CD4-positive, alpha-beta T cell treated with Interleukin-6 at 100 ng/mL for 8 hours (primary cell): ENCODE data around the gene CHST8.

Experiments
- DNase-seq: peaks from one replicate; pipeline ENCODE4 v3.0.0-alpha.2; 2020; ENCODE audit warnings: mixed read lengths, low spot score

The CHST8 gene

DNA sequence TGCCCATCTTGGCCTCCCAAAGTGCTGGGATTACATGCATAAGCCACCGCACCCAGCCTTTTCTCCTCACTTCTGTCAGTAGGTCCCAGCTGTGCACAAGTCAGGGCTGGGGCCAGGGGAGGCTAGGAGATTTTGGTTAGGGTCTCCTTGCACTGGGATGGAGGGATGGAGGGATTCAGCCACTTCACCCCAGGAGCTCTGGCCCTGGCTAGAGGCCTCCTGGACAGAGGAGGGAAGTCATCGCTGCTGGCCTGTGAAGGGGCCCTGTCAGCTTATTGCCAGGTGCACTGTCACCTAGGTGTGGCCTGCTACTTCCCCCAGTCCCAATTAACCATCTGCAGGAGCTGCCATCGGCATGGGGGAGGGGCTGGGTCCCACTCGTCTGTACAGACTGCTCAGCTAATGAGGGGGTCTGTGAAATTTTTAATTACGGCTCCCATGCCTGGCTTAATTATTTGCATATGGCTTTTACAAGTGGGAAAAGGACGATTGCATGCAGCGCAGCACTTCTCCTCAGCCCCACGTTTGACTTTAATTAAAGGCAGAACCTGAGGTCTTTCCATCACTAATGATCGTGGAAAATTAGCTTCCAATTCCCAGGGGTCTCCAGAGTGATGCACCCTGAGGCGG lies 52.4 kb downstream of the CHST8 start:
- DNase-seq: no peak

GRCh38 chr19:33674626-33675367 lies 53.0 kb downstream of the CHST8 start:
- DNase-seq: no peak

DNA sequence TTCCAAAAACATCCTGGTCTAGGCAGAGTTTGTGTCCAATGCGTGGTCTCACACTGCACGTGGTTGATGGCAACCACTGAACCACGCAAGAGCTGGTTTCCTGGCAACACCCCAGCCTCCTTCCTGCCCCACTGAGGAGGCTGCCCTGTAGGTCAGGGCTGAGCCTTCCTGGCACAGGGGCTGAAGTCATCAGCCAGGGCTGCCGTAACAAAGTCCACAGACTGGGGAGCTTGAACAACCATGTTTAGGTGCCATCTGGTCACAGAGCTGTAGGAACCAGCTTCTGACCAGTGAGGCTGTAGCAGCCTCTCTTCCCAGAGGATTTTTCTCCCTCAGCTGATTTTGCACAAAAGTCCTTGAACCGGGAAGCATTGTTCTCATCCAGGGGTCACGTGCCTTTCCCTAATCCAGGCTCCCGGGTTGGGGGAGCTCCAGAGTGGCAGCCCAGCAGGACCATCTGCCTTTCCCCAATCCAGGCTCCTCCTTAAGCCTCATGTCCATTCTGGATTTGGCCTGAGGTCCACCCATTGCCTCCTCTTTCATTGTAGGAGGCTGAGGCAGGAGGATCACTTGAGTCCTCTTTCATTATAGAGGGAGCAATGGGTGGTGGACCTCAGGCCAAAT lies 53.9 kb downstream of the CHST8 start:
- DNase-seq: no peak

DNA sequence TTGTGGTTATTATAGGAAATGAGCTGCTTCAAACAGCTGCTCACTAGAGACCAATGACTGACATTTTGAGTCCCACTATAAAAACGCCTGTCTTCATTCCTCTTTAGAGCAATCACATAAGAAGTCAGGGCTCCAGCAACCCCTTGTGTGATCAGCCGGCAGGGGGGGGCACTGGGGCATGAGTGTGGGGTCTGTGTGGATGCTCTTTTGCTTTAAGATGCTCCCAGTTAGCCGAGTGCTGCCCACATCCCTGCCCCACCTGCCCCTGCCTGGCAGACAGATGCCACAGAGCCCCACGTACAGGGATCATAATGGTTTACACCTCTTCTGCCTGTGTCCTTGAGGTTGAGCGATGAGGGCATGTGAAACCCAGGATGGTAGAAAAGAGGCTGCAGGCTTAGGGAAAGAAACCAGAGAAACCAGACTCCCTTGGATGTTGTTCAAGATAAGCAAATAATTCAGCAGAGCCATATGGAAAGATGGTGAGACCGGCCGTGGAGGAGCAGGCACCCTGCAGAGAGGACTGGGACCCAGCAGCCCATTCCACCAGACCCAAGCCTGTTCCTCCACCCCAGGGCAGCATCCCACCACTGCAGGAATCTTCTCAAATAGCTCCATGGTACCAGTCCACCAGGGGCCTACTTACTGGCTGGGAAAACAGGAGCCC lies 55.4 kb downstream of the CHST8 start:
- no peak for DNase-seq

GRCh38 chr19:33677745-33678426 lies 56.1 kb downstream of the CHST8 start:
- DNase-seq: no peak

DNA sequence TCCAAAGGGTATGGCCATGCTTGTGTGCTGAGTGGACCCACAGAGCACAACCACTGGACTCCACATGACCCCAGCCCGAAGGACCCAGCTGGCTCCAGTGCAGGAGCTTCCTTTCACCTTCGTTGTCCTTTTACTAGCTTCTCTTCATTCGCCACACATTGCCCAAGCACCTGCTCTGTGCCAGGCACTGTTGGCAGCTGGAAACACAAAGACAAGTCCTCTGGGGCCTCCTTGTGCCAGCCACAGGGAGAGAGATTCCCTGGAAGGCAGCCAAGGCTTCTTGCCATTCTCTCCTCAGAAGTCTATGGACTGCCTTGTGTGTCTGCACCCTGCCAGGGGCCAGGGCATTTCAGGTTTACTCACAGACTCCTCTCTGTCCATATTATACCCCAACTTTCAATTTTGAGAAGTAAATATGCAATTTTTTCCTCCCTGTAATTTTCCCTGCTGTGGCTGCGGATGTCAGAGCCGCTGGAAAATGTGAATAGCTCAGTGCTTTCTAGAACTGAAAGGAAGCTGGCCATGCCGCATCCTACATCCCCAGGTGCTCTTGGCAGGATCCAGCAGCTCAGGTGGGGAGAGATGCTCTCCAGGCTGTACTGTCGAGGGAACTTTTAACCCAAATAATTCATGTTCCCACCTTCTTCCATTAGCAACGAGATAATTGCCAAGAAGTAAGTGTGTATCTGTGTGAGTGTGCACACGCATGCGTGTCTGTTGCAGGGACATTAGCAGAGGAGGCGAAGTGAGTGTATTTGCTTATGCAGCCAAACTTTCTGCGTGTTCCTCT lies 57.2 kb downstream of the CHST8 start:
- DNase-seq: no peak

- DNase-seq: no peak
Measured at GRCh38 chr19:33679696-33680095, 57.9 kb downstream of the CHST8 start.

DNA sequence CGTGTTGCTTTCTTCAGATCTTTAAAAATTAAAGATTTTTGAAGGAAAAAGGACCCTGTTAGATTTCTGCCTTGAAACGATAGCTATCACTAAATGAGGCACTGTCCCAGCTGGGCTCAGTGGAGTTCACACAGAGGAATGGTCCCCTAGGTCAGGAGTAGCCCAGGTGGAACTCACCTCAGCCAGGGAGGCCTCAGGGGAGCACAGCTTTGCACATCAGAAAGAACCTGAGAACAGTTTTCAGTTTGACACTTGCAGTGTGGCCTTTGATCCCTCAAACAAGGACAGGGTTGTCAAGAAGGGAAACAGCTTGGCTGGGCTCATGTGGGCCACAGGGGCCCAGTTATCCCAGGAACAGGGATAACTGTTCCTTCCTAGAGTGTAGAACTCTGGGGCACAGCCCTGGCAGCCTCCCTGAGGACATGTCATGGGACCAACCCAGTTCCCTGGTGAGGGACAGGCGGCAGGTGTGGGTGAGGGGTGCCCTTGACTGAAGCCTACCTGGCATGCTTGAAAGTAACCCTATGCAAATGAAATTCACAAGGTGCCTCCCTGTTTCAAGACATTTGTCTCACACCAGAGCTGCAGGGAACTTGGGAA lies 59.4 kb downstream of the CHST8 start:
- no peak for DNase-seq

- no peak for DNase-seq
Measured at GRCh38 chr19:33683881-33684537, 62.3 kb downstream of the CHST8 start.

GRCh38 chr19:33684538-33685232 lies 62.9 kb downstream of the CHST8 start:
- DNase-seq: no peak

- DNase-seq: no peak
Measured at GRCh38 chr19:33685541-33685940, 63.8 kb downstream of the CHST8 start.

DNA sequence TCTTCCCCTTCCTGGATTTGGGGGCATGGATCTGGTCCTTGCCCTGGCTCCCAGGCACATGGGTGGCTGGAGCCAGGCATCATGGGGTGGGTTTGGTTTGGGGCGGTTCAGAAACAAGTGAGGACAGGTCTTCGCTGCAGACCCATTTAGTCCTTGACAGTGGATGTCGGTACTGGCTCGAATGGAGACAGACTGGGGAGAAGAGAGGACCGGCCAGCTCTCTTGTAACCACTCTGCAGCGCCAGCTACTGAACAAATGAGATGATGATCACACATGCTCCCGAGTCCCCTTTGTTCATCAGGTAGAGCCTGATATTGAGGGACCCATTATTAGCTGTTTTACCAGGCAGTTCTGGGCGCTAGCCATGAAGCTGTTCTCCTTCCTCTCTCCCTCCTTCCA lies 64.5 kb downstream of the CHST8 start:
- no peak for DNase-seq

DNA sequence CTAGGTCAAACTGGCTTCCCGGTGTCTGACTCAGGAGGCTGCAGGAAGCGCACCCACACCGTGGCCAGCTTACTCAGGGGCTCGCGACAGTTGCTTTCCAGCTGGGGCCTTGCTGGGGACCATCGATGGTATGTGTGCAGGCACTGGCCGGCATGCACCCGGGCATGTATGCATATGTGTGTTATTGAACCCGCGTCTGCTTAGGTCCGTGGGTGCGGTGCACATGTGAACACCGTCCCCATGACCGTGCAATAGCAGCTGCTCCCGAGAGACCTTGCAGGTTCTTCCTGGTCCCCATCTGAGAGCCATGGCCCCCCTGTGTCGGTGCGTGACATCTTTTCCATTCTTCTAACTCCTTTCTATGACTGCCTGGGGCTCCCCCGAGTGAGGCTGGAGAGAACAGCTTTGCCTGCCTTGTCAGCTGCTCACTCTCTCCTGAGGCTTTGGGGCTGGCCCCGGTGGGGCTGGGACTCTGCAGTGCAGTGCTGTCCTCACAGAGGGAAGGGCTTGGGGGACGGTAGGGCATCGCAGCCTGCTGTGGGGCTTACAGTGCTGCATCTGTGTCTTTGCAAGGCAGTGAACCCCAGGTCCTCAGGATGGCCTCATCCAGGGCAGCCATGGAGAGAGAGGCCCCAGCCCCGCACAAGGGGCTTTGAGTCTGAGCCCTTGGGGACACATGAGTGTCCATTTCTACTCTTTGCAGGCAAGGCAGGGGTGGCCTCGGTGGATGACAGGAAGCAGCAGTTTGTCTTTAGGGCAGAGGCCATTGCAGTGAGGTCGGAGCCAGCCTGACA lies 65.1 kb downstream of the CHST8 start:
- DNase-seq: no peak

- DNase-seq: no peak
Measured at GRCh38 chr19:33687481-33688170, 65.9 kb downstream of the CHST8 start.

- DNase-seq: no peak
Measured at GRCh38 chr19:33688171-33688992, 66.6 kb downstream of the CHST8 start.

- DNase-seq: no peak
Measured at GRCh38 chr19:33689138-33689746, 67.5 kb downstream of the CHST8 start.

DNA sequence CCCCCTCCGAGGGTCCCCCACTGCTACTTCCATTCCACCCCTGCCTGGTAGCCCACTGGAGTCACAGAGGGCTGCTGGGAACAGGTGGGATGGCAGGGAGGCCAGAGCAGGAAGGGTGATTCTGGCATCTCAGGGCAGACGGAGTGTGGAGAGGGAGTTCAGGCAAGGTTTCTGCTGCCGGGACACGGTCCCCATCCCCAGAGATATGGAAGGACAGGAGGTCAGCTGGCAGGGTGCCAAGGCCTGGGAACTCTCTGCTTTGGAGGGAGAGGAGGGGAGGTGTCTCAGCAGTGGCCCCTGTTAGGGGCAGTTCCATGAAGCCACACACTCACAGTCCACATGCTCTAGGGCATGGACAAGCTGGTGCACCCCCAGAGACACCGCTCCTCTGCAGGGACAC lies 68.1 kb downstream of the CHST8 start:
- DNase-seq: no peak
